Duodenal mucosa (tissue), 2 donors: Measurements from ENCODE around the gene PTDSS2.
"Not testable (repeated sequence)": the region's sequence is repeated elsewhere in the genome, so short reads cannot be mapped to it uniquely, and the experiment has no call there.

Experiments
- H3K27ac ChIP-seq: one replicate; pipeline ENCODE4 v1.7.0; 2013; ENCODE audit warnings: low read depth, low read length
- H3K27me3 ChIP-seq, 2 donors: one replicate each; pipeline ENCODE4 v1.7.0; 2013; ENCODE audit warnings: low read length in 2 of 2, control low read depth in 1 of 2; ENCODE audit not compliant: insufficient read depth in 2 of 2, control insufficient read depth in 1 of 2
- H3K36me3 ChIP-seq, 2 donors: one replicate each; pipeline ENCODE4 v1.7.0; 2013; ENCODE audit warnings: low read length in 2 of 2, control low read depth in 1 of 2; ENCODE audit not compliant: insufficient read depth in 2 of 2, control insufficient read depth in 1 of 2
- H3K4me1 ChIP-seq, 2 donors: one replicate each; pipeline ENCODE4 v1.7.0; 2013; ENCODE audit warnings: low read length in 2 of 2, control low read depth in 1 of 2; ENCODE audit not compliant: insufficient read depth in 2 of 2, control insufficient read depth in 1 of 2
- H3K4me3 ChIP-seq, 2 donors: one replicate each; pipeline ENCODE4 v1.7.0; 2013; ENCODE audit warnings: low read length in 2 of 2, low read depth in 1 of 2
- H3K9ac ChIP-seq, 2 donors: one replicate each; pipeline ENCODE4 v1.7.0; 2013; ENCODE audit warnings: low read length in 2 of 2, low read depth in 1 of 2
- H3K9me3 ChIP-seq, 2 donors: one replicate each; pipeline ENCODE4 v1.7.0; 2013; ENCODE audit warnings: low read length in 2 of 2, control low read depth in 1 of 2; ENCODE audit not compliant: control insufficient read depth in 1 of 2

Gene PTDSS2

GRCh38 chr11:449889-450808 is at the start of gene PTDSS2:
TSS of gene PTDSS2 (plus strand) at chr11:450279. CDS start at chr11:450456, 177 bp downstream.
- Histone ChIP-seq H3K27ac (peak within 1 kb of the TSS; percentile 85), H3K9ac (peak within 1 kb of the TSS; percentile 65 to 85), H3K4me3 (peak within 1 kb of the TSS; percentile 69 to 83), H3K27me3 (no peaks in the 10 kb centered on the region), H3K4me1 (peaks cover 29 to 38% of the 10 kb centered on the region in 2 donors), H3K9me3 (no peaks in the 10 kb centered on the region), H3K36me3 (peaks cover 6 to 14% of the 10 kb centered on the region in 2 donors)

GRCh38 chr11:401196-401595 is 48.9 kb upstream of the PTDSS2 start:
- H3K9ac ChIP-seq, H3K9me3 ChIP-seq, H3K27me3 ChIP-seq, H3K27ac ChIP-seq, H3K4me3 ChIP-seq, H3K4me1 ChIP-seq: not testable (repeated sequence)
- H3K36me3 ChIP-seq: peaks cover 8 to 46% of the 10 kb centered on the region in 2 donors

- H3K9ac ChIP-seq: no peak overlapping the region
- no peaks in the 10 kb centered on the region for H3K27me3 ChIP-seq
- H3K9me3 ChIP-seq: no peaks in the 10 kb centered on the region
- H3K36me3 ChIP-seq: peaks cover 8 to 33% of the 10 kb centered on the region in 2 donors
- no peak overlapping the region for H3K4me3 ChIP-seq
- no peak overlapping the region for H3K27ac ChIP-seq
- peaks cover 12% of the 10 kb centered on the region in 2 donors for H3K4me1 ChIP-seq
These were observed 46.9 kb upstream of the PTDSS2 start for GRCh38 chr11:403021-403760.

GRCh38 chr11:403761-404431 is 46.2 kb upstream of the PTDSS2 start:
- Histone ChIP-seq H3K36me3 (peaks cover 8 to 29% of the 10 kb centered on the region in 2 donors), H3K4me1 (peaks cover 12% of the 10 kb centered on the region in 2 donors), H3K9ac (no peak overlapping the region)

GRCh38 chr11:404551-405264 is 45.4 kb upstream of the PTDSS2 start:
- H3K4me1 ChIP-seq: peaks cover 12% of the 10 kb centered on the region in 2 donors
- no peak overlapping the region for H3K27ac ChIP-seq
- no peaks in the 10 kb centered on the region for H3K9me3 ChIP-seq
- H3K27me3 ChIP-seq: no peaks in the 10 kb centered on the region
- H3K36me3 ChIP-seq: peaks cover 8 to 26% of the 10 kb centered on the region in 2 donors
- no peak overlapping the region for H3K4me3 ChIP-seq
- no peak overlapping the region for H3K9ac ChIP-seq

More at GRCh38 chr11:403761-404431, 46.2 kb upstream of the PTDSS2 start:
- no peak overlapping the region for H3K4me3 ChIP-seq
- H3K27me3 ChIP-seq: no peaks in the 10 kb centered on the region
- H3K9me3 ChIP-seq: no peaks in the 10 kb centered on the region
- no peak overlapping the region for H3K27ac ChIP-seq

- H3K27me3 ChIP-seq: no peaks in the 10 kb centered on the region
- H3K4me1 ChIP-seq: peaks cover 12% of the 10 kb centered on the region in 2 donors
- H3K9ac ChIP-seq: peak overlapping the region in 1 of 2 donors; percentile 18
- no peak overlapping the region for H3K27ac ChIP-seq
- peaks cover 8 to 25% of the 10 kb centered on the region in 2 donors for H3K36me3 ChIP-seq
- H3K9me3 ChIP-seq: no peaks in the 10 kb centered on the region
- H3K4me3 ChIP-seq: no peak overlapping the region
These were observed 44.6 kb upstream of the PTDSS2 start for GRCh38 chr11:405323-405953.

- Histone ChIP-seq H3K36me3 (peaks cover 8 to 25% of the 10 kb centered on the region in 2 donors), H3K9ac (peak overlapping the region; percentile 25 to 43), H3K27me3 (no peaks in the 10 kb centered on the region), H3K4me3 (peak overlapping the region; percentile 52 to 62), H3K9me3 (no peaks in the 10 kb centered on the region), H3K4me1 (peaks cover 12% of the 10 kb centered on the region in 2 donors), H3K27ac (no peak overlapping the region)
These were observed 43.9 kb upstream of the PTDSS2 start for GRCh38 chr11:405954-406795.

GRCh38 chr11:406796-407650 is 43.1 kb upstream of the PTDSS2 start:
- peaks cover 8 to 25% of the 10 kb centered on the region in 2 donors for H3K36me3 ChIP-seq
- H3K9me3 ChIP-seq: no peaks in the 10 kb centered on the region
- peak overlapping the region; percentile 52 to 62 for H3K4me3 ChIP-seq
- peak overlapping the region; percentile 63 for H3K27ac ChIP-seq
- no peaks in the 10 kb centered on the region for H3K27me3 ChIP-seq
- H3K4me1 ChIP-seq: peaks cover 12% of the 10 kb centered on the region in 2 donors
- peak overlapping the region; percentile 25 to 43 for H3K9ac ChIP-seq
